ENCODE measurements around the gene RET.

RET gene

GRCh38 chr10:43044961-43045621 lies 31.8 kb upstream of the RET start:
- no peak overlapping the region for H2AFZ ChIP-seq (ENCODE audit: low read length, unreplicated experiment)
- H3K27ac ChIP-seq (ENCODE audit: low read depth, low read length), result no peak overlapping the region
- no peaks in the 10 kb centered on the region for H3K36me3 ChIP-seq (ENCODE audit: insufficient read depth, low read length)
- no peak overlapping the region for H3K4me3 ChIP-seq (ENCODE audit: low read depth, low read length)
- H3K79me2 ChIP-seq (ENCODE audit: control insufficient read depth, insufficient read depth, low read length, unreplicated experiment), result no peaks in the 10 kb centered on the region
- peaks cover 6% of the 10 kb centered on the region for H3K4me1 ChIP-seq (ENCODE audit: control insufficient read depth, insufficient read depth, low read length, unreplicated experiment)
- peaks cover 3% of the 10 kb centered on the region for H3K27me3 ChIP-seq (ENCODE audit: insufficient read depth, low read length)

GRCh38 chr10:43045631-43046287 lies 31.1 kb upstream of the RET start:
- H3K27me3 ChIP-seq (ENCODE audit: insufficient read depth, low read length), result peaks cover 9% of the 10 kb centered on the region
- no peak overlapping the region for H3K27ac ChIP-seq (ENCODE audit: low read depth, low read length)
- no peaks in the 10 kb centered on the region for H3K79me2 ChIP-seq (ENCODE audit: control insufficient read depth, insufficient read depth, low read length, unreplicated experiment)
- H3K36me3 ChIP-seq (ENCODE audit: insufficient read depth, low read length), result no peaks in the 10 kb centered on the region
- no peak overlapping the region for H2AFZ ChIP-seq (ENCODE audit: low read length, unreplicated experiment)
- no peak overlapping the region for H3K4me3 ChIP-seq (ENCODE audit: low read depth, low read length)
- H3K4me1 ChIP-seq (ENCODE audit: control insufficient read depth, insufficient read depth, low read length, unreplicated experiment), result peaks cover 6% of the 10 kb centered on the region

GRCh38 chr10:43046288-43046991 lies 30.4 kb upstream of the RET start:
- Histone ChIP-seq H3K4me1 (ENCODE audit: control insufficient read depth, insufficient read depth, low read length, unreplicated experiment) (peaks cover 6% of the 10 kb centered on the region), H3K27me3 (ENCODE audit: insufficient read depth, low read length) (peaks cover 16% of the 10 kb centered on the region), H3K27ac (ENCODE audit: low read depth, low read length) (no peak overlapping the region), H3K36me3 (ENCODE audit: insufficient read depth, low read length) (no peaks in the 10 kb centered on the region), H2AFZ (ENCODE audit: low read length, unreplicated experiment) (no peak overlapping the region), H3K79me2 (ENCODE audit: control insufficient read depth, insufficient read depth, low read length, unreplicated experiment) (no peaks in the 10 kb centered on the region), H3K4me3 (ENCODE audit: low read depth, low read length) (no peak overlapping the region)

- Histone ChIP-seq H3K4me3 (ENCODE audit: low read depth, low read length) (no peak overlapping the region), H3K79me2 (ENCODE audit: control insufficient read depth, insufficient read depth, low read length, unreplicated experiment) (no peaks in the 10 kb centered on the region), H3K36me3 (ENCODE audit: insufficient read depth, low read length) (no peaks in the 10 kb centered on the region), H3K27me3 (ENCODE audit: insufficient read depth, low read length) (peaks cover 26% of the 10 kb centered on the region), H2AFZ (ENCODE audit: low read length, unreplicated experiment) (no peak overlapping the region), H3K4me1 (ENCODE audit: control insufficient read depth, insufficient read depth, low read length, unreplicated experiment) (peaks cover 6% of the 10 kb centered on the region), H3K27ac (ENCODE audit: low read depth, low read length) (no peak overlapping the region)
Observed at GRCh38 chr10:43047288-43047970, 29.4 kb upstream of the RET start.

- Histone ChIP-seq H3K79me2 (ENCODE audit: control insufficient read depth, insufficient read depth, low read length, unreplicated experiment) (no peaks in the 10 kb centered on the region), H3K4me3 (ENCODE audit: low read depth, low read length) (no peak overlapping the region), H3K36me3 (ENCODE audit: insufficient read depth, low read length) (no peaks in the 10 kb centered on the region), H2AFZ (ENCODE audit: low read length, unreplicated experiment) (no peak overlapping the region), H3K27ac (ENCODE audit: low read depth, low read length) (no peak overlapping the region), H3K27me3 (ENCODE audit: insufficient read depth, low read length) (peaks cover 36% of the 10 kb centered on the region), H3K4me1 (ENCODE audit: control insufficient read depth, insufficient read depth, low read length, unreplicated experiment) (peaks cover 6% of the 10 kb centered on the region)
Observed at GRCh38 chr10:43048301-43049051, 28.4 kb upstream of the RET start.

- Histone ChIP-seq H3K79me2 (ENCODE audit: control insufficient read depth, insufficient read depth, low read length, unreplicated experiment) (no peaks in the 10 kb centered on the region), H3K4me3 (ENCODE audit: low read depth, low read length) (no peak overlapping the region), H2AFZ (ENCODE audit: low read length, unreplicated experiment) (no peak overlapping the region), H3K27ac (ENCODE audit: low read depth, low read length) (no peak overlapping the region), H3K27me3 (ENCODE audit: insufficient read depth, low read length) (peaks cover 42% of the 10 kb centered on the region), H3K36me3 (ENCODE audit: insufficient read depth, low read length) (no peaks in the 10 kb centered on the region), H3K4me1 (ENCODE audit: control insufficient read depth, insufficient read depth, low read length, unreplicated experiment) (peaks cover 6% of the 10 kb centered on the region)
Observed at GRCh38 chr10:43049081-43049551, 27.8 kb upstream of the RET start.

- Histone ChIP-seq H2AFZ (ENCODE audit: low read length, unreplicated experiment) (no peak overlapping the region), H3K27me3 (ENCODE audit: insufficient read depth, low read length) (peaks cover 48% of the 10 kb centered on the region), H3K79me2 (ENCODE audit: control insufficient read depth, insufficient read depth, low read length, unreplicated experiment) (no peaks in the 10 kb centered on the region), H3K4me3 (ENCODE audit: low read depth, low read length) (no peak overlapping the region), H3K27ac (ENCODE audit: low read depth, low read length) (no peak overlapping the region), H3K36me3 (ENCODE audit: insufficient read depth, low read length) (no peaks in the 10 kb centered on the region), H3K4me1 (ENCODE audit: control insufficient read depth, insufficient read depth, low read length, unreplicated experiment) (peaks cover 6% of the 10 kb centered on the region)
Observed at GRCh38 chr10:43050011-43050410, 26.9 kb upstream of the RET start.

GRCh38 chr10:43053825-43054224 lies 23.0 kb upstream of the RET start:
- Histone ChIP-seq H2AFZ (ENCODE audit: low read length, unreplicated experiment) (no peak overlapping the region), H3K27me3 (ENCODE audit: insufficient read depth, low read length) (peaks cover 74% of the 10 kb centered on the region), H3K27ac (ENCODE audit: low read depth, low read length) (no peak overlapping the region), H3K4me1 (ENCODE audit: control insufficient read depth, insufficient read depth, low read length, unreplicated experiment) (no peaks in the 10 kb centered on the region), H3K4me3 (ENCODE audit: low read depth, low read length) (no peak overlapping the region), H3K36me3 (ENCODE audit: insufficient read depth, low read length) (no peaks in the 10 kb centered on the region), H3K79me2 (ENCODE audit: control insufficient read depth, insufficient read depth, low read length, unreplicated experiment) (no peaks in the 10 kb centered on the region)

GRCh38 chr10:43054593-43054992 lies 22.3 kb upstream of the RET start:
- Histone ChIP-seq H3K27me3 (ENCODE audit: insufficient read depth, low read length) (peaks cover 74% of the 10 kb centered on the region), H3K79me2 (ENCODE audit: control insufficient read depth, insufficient read depth, low read length, unreplicated experiment) (no peaks in the 10 kb centered on the region), H2AFZ (ENCODE audit: low read length, unreplicated experiment) (no peak overlapping the region), H3K4me1 (ENCODE audit: control insufficient read depth, insufficient read depth, low read length, unreplicated experiment) (no peaks in the 10 kb centered on the region), H3K27ac (ENCODE audit: low read depth, low read length) (no peak overlapping the region), H3K36me3 (ENCODE audit: insufficient read depth, low read length) (no peaks in the 10 kb centered on the region), H3K4me3 (ENCODE audit: low read depth, low read length) (no peak overlapping the region)

- H3K27me3 ChIP-seq (ENCODE audit: insufficient read depth, low read length), result peaks cover 73% of the 10 kb centered on the region
- H3K4me1 ChIP-seq (ENCODE audit: control insufficient read depth, insufficient read depth, low read length, unreplicated experiment), result no peaks in the 10 kb centered on the region
- no peak overlapping the region for H3K4me3 ChIP-seq (ENCODE audit: low read depth, low read length)
- H3K36me3 ChIP-seq (ENCODE audit: insufficient read depth, low read length), result no peaks in the 10 kb centered on the region
- H3K27ac ChIP-seq (ENCODE audit: low read depth, low read length), result no peak overlapping the region
- H3K79me2 ChIP-seq (ENCODE audit: control insufficient read depth, insufficient read depth, low read length, unreplicated experiment), result no peaks in the 10 kb centered on the region
- no peak overlapping the region for H2AFZ ChIP-seq (ENCODE audit: low read length, unreplicated experiment)
Observed at GRCh38 chr10:43055217-43055616, 21.7 kb upstream of the RET start.

All from ACC112 (cell line).